ENCODE data around the gene ACBD7.

ACBD7 gene

GRCh38 chr10:15088428-15089261 is at the start of gene ACBD7:
Gene ACBD7, minus strand, starts transcription at chr10:15088776. Its CDS starts 48 bp downstream, at chr10:15088728.
- peak; percentile 82 for DNase-seq

GRCh38 chr10:15137636-15138035 is 49.1 kb upstream of the ACBD7 start:
- DNase-seq = no peak

- no peak for DNase-seq
These were observed 48.4 kb upstream of the ACBD7 start for GRCh38 chr10:15137036-15137359.

GRCh38 chr10:15136129-15137035 is 47.8 kb upstream of the ACBD7 start:
- no peak for DNase-seq

GRCh38 chr10:15131330-15131729 is 42.8 kb upstream of the ACBD7 start:
- DNase-seq = no peak

- DNase-seq = no peak
These were observed 36.3 kb upstream of the ACBD7 start for GRCh38 chr10:15124908-15125307.

- no peak for DNase-seq
These were observed 35.6 kb upstream of the ACBD7 start for GRCh38 chr10:15124190-15124589.

- no peak for DNase-seq
These were observed 35.2 kb upstream of the ACBD7 start for GRCh38 chr10:15123749-15124184.

- DNase-seq = no peak
These were observed 34.0 kb upstream of the ACBD7 start for GRCh38 chr10:15122477-15123030.

- no peak for DNase-seq
These were observed 33.1 kb upstream of the ACBD7 start for GRCh38 chr10:15121707-15122106.

- DNase-seq = no peak
These were observed 31.9 kb upstream of the ACBD7 start for GRCh38 chr10:15120523-15120922.

GRCh38 chr10:15118615-15119014 is 30.0 kb upstream of the ACBD7 start:
- DNase-seq = no peak

GRCh38 chr10:15116225-15116624 is 27.6 kb upstream of the ACBD7 start:
- no peak for DNase-seq

GRCh38 chr10:15113766-15114165 is 25.2 kb upstream of the ACBD7 start:
- DNase-seq = no peak

- DNase-seq = no peak
These were observed 24.1 kb upstream of the ACBD7 start for GRCh38 chr10:15112657-15113056.

GRCh38 chr10:15106352-15107013 is 17.9 kb upstream of the ACBD7 start:
- DNase-seq = peak; percentile 69

GRCh38 chr10:15103513-15103912 is 14.9 kb upstream of the ACBD7 start:
- DNase-seq = no peak

- no peak for DNase-seq
These were observed 11.3 kb upstream of the ACBD7 start for GRCh38 chr10:15099886-15100285.

GRCh38 chr10:15097011-15097812 is 8.6 kb upstream of the ACBD7 start, which contains the start of gene RPP38:
Gene RPP38, plus strand, starts transcription at chr10:15097355. Its CDS starts 5,960 bp downstream, at chr10:15103315.
- peak; percentile 99 for DNase-seq

GRCh38 chr10:15096661-15097010 is 8.1 kb upstream of the ACBD7 start:
- no peak for DNase-seq

- no peak for DNase-seq
These were observed 4.4 kb upstream of the ACBD7 start for GRCh38 chr10:15092855-15093408.

- DNase-seq = no peak
These were observed 2.8 kb upstream of the ACBD7 start for GRCh38 chr10:15091418-15091817.

Measured in activated CD4-positive, CD25-positive, alpha-beta regulatory T cell treated with anti-CD3 and anti-CD28 coated beads, Interleukin-2, amount 50 U/mL, for 72 hours (primary cell).